Gastroesophageal sphincter (tissue), 3 donors: ENCODE data around the gene PTPN21.

Experiments used
- POLR2A ChIP-seq, 2 donors: fragments of 450-650 bp; IDR thresholded peaks; one replicate each; pipeline ENCODE4 v1.6.1; 2017; ENCODE audit warnings: antibody characterized with exemption in 2 of 2, mild to moderate bottlenecking in 2 of 2, moderate library complexity in 1 of 2
- POLR2AphosphoS5 ChIP-seq: sonication (generic); formaldehyde crosslinking; IDR thresholded peaks from one replicate; pipeline ENCODE4 v1.6.1; 2017; ENCODE audit warnings: antibody characterized with exemption
- TF ChIP-seq, protein P1 (sequence below), 4 experiments: fragments of 200-600 bp in 2 of 4; fragments of 450-650 bp in 2 of 4; sonication (generic) in 1 of 4; IDR thresholded peaks; one replicate each; pipeline ENCODE4 v1.5.1; 2017 to 2019; ENCODE audit warnings: antibody characterized with exemption in 4 of 4, mild to moderate bottlenecking in 2 of 4, moderate library complexity in 2 of 4

GRCh38 chr14:88545256-88545655 is 9.6 kb downstream of the PTPN21 start:
- TF ChIP-seq POLR2AphosphoS5: no peak
- TF ChIP-seq, protein P1, sequence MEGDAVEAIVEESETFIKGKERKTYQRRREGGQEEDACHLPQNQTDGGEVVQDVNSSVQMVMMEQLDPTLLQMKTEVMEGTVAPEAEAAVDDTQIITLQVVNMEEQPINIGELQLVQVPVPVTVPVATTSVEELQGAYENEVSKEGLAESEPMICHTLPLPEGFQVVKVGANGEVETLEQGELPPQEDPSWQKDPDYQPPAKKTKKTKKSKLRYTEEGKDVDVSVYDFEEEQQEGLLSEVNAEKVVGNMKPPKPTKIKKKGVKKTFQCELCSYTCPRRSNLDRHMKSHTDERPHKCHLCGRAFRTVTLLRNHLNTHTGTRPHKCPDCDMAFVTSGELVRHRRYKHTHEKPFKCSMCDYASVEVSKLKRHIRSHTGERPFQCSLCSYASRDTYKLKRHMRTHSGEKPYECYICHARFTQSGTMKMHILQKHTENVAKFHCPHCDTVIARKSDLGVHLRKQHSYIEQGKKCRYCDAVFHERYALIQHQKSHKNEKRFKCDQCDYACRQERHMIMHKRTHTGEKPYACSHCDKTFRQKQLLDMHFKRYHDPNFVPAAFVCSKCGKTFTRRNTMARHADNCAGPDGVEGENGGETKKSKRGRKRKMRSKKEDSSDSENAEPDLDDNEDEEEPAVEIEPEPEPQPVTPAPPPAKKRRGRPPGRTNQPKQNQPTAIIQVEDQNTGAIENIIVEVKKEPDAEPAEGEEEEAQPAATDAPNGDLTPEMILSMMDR (IDR thresholded peaks at IDR 0.05): no peak
- no peak for TF ChIP-seq POLR2A (IDR thresholded peaks at IDR 0.05)
